ENCODE data around the gene EOLA1.
"Not testable (repeated sequence)": the region's sequence is repeated elsewhere in the genome, so short reads cannot be mapped to it uniquely, and the experiment has no call there.

The EOLA1 gene

GRCh38 chrX:149545545-149546543 is 5.0 kb downstream of the EOLA1 start:
- DNase-seq (ENCODE audit: low spot score): not testable (repeated sequence)

- DNase-seq (ENCODE audit: low spot score): not testable (repeated sequence)
Observed at GRCh38 chrX:149546962-149547361, 6.2 kb downstream of the EOLA1 start.

- DNase-seq (ENCODE audit: low spot score): not testable (repeated sequence)
Observed at GRCh38 chrX:149547782-149548181, 7.0 kb downstream of the EOLA1 start.

- DNase-seq (ENCODE audit: low spot score): not testable (repeated sequence)
Observed at GRCh38 chrX:149549701-149550100, 8.9 kb downstream of the EOLA1 start, which contains the start of gene HSFX3. Gene HSFX3, minus strand, starts transcription at chrX:149549924. Its CDS starts 72 bp downstream, at chrX:149549852.

- DNase-seq (ENCODE audit: low spot score): not testable (repeated sequence)
Observed at GRCh38 chrX:149550454-149550853, 9.6 kb downstream of the EOLA1 start.

- not testable (repeated sequence) for DNase-seq (ENCODE audit: low spot score)
Observed at GRCh38 chrX:149551245-149551938, 10.6 kb downstream of the EOLA1 start.

GRCh38 chrX:149551939-149552248 is 11.1 kb downstream of the EOLA1 start:
- DNase-seq (ENCODE audit: low spot score): not testable (repeated sequence)

- not testable (repeated sequence) for DNase-seq (ENCODE audit: low spot score)
Observed at GRCh38 chrX:149555251-149555650, 14.4 kb downstream of the EOLA1 start.

GRCh38 chrX:149563359-149563758 is 22.5 kb downstream of the EOLA1 start:
- no peak for DNase-seq (ENCODE audit: low spot score)

GRCh38 chrX:149567621-149568417 is 27.0 kb downstream of the EOLA1 start:
- no peak for DNase-seq (ENCODE audit: low spot score)

- DNase-seq (ENCODE audit: low spot score): no peak
Observed at GRCh38 chrX:149568701-149569296, 28.0 kb downstream of the EOLA1 start.

- DNase-seq (ENCODE audit: low spot score): no peak
Observed at GRCh38 chrX:149569770-149570169, 29.0 kb downstream of the EOLA1 start.

GRCh38 chrX:149570668-149571067 is 29.9 kb downstream of the EOLA1 start:
- no peak for DNase-seq (ENCODE audit: low spot score)

- no peak for DNase-seq (ENCODE audit: low spot score)
Observed at GRCh38 chrX:149571770-149572169, 31.0 kb downstream of the EOLA1 start.

GRCh38 chrX:149572743-149573142 is 31.9 kb downstream of the EOLA1 start:
- no peak for DNase-seq (ENCODE audit: low spot score)

- DNase-seq (ENCODE audit: low spot score): not testable (repeated sequence)
Observed at GRCh38 chrX:149573456-149573855, 32.6 kb downstream of the EOLA1 start.

GRCh38 chrX:149585631-149586030 is 44.8 kb downstream of the EOLA1 start:
- not testable (repeated sequence) for DNase-seq (ENCODE audit: low spot score)

- not testable (repeated sequence) for DNase-seq (ENCODE audit: low spot score)
Observed at GRCh38 chrX:149587359-149587758, 46.5 kb downstream of the EOLA1 start, which contains the start of gene MAGEA9B. Gene MAGEA9B, minus strand, starts transcription at chrX:149587459. Its CDS starts 4,280 bp downstream, at chrX:149583179.

- DNase-seq (ENCODE audit: low spot score): not testable (repeated sequence)
Observed at GRCh38 chrX:149590993-149591392, 50.2 kb downstream of the EOLA1 start.

- not testable (repeated sequence) for DNase-seq (ENCODE audit: low spot score)
Observed at GRCh38 chrX:149595214-149595613, 54.4 kb downstream of the EOLA1 start, which contains the start of gene HSFX2. Gene HSFX2, minus strand, starts transcription at chrX:149595314. Its CDS starts 614 bp downstream, at chrX:149594700.

GRCh38 chrX:149595943-149596342 is 55.1 kb downstream of the EOLA1 start:
- not testable (repeated sequence) for DNase-seq (ENCODE audit: low spot score)

Data from LoVo (cell line).